Kidney epithelial cell (primary cell): ENCODE results near the gene CDC42EP5. TPM values are rescaled to one million over a fixed set of nuclear protein-coding genes. Genes with fewer than 3 reads are reported as not detected.
"Not testable (repeated sequence)": the region's sequence is repeated elsewhere in the genome, so short reads cannot be mapped to it uniquely, and the experiment has no call there.

Source experiments
- DNase-seq: peaks from one replicate; pipeline ENCODE4 v3.0.0-alpha.2; 2010; ENCODE audit warnings: low read depth
- H3K27me3 ChIP-seq: 2 replicates; pipeline ENCODE4 v1.6.0; 2011; ENCODE audit warnings: low read length; ENCODE audit not compliant: control insufficient read depth, insufficient read depth
- H3K36me3 ChIP-seq: 2 replicates; pipeline ENCODE4 v1.5.1; 2011; ENCODE audit warnings: low read length; ENCODE audit not compliant: control insufficient read depth, insufficient read depth
- H3K4me3 ChIP-seq: 2 replicates; pipeline ENCODE4 v1.5.1; 2011; ENCODE audit warnings: low read depth, mild to moderate bottlenecking, control low read depth, low read length
- CTCF ChIP-seq: IDR thresholded peaks from 2 replicates; pipeline ENCODE4 v1.5.1; 2011; ENCODE audit warnings: mild to moderate bottlenecking, moderate library complexity, low read length, control low read depth, inconsistent platforms; ENCODE audit not compliant: insufficient read depth, poor library complexity, severe bottlenecking
- total RNA-seq: library from RNA; depleted of rRNA; stranded (reverse); fragments of >200 nt; gene quantifications from 2 replicates; pipeline ENCODE4 v1.2.3, GENCODE V29; 2015

CDC42EP5 gene
- total RNA-seq, 1 donor from 2014 or later: 24.4 TPM

GRCh38 chr19:54495284-54495683 is 22.2 kb upstream of the CDC42EP5 start:
- not testable (repeated sequence) for H3K36me3 ChIP-seq, DNase-seq, H3K27me3 ChIP-seq, H3K4me3 ChIP-seq

DNA sequence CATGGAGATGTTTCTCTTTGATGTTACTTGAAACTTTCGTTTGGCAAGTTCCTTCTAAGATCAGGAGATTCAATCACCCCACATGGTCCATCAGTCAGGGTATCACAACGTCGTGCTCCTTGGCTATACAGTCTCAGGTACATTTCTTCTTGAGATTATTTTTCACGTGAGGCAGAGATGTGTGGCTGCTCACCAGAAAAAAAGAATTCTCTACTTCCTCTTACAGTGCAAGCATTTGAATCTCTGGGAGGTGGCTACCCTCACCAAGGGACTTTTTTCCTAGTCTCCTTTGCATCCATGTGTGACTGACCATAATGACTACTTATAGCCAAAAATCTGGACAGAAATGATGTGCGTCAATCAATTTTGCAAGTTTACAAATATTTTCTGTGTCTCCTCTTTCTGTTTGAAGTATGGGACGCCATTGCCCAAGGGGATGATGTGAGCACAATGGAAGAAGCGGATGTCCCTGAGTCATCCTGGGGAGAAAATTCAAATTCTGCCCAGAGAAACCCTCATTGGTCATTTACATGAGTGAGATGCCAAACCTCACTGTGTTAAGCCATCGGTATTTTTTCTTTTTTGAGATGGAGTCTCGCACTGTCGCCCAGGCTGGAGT is 21.0 kb upstream of the CDC42EP5 start:
- H3K27me3 ChIP-seq: no peaks in the 10 kb centered on the region
- no peak for DNase-seq
- no peak for TF ChIP-seq CTCF
- no peak overlapping the region for H3K4me3 ChIP-seq
- no peaks in the 10 kb centered on the region for H3K36me3 ChIP-seq

DNA sequence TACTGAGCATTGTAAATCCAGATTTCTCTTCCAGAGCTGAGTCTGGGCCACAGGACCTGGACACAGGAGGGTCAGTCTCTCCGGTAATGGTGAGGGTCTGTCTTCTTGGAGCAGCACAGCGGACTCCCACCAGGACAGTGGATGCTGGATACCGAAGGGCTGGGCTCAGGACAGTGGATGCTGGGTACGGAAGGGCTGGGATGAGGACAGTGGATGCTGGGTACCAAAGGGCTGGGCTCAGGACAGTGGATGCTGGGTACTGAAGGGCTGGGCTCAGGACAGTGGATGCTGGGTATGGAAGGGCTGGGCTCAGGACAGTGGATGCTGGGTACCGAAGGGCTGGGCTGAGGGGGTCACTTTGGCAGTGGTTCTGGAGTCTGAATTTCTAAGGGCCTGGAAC is 20.0 kb upstream of the CDC42EP5 start:
- not testable (repeated sequence) for DNase-seq, H3K36me3 ChIP-seq, H3K27me3 ChIP-seq, H3K4me3 ChIP-seq

DNA sequence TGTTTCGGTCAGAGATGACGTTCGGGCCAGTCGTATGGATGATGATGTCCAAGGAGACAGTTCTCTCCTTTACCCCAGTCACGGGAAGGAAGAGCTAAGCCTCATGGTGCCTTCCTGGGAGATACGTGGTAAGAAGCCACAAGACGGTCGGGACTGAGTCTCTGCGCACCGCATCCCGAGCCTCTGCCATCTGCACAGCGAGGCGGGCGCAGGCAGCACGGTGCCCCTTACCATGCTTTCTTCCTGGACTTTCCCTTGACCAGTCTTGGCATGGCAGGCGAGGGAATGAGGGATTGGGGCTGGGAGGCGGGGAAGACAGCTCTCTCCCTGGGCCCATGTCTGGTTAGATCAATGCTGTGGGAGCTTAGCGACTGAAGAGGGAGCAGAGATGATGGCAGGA is 19.5 kb upstream of the CDC42EP5 start:
- Histone ChIP-seq H3K36me3 (no peaks in the 10 kb centered on the region), H3K4me3 (no peak overlapping the region), H3K27me3 (no peaks in the 10 kb centered on the region)
- no peak for DNase-seq
- no peak for TF ChIP-seq CTCF

DNA sequence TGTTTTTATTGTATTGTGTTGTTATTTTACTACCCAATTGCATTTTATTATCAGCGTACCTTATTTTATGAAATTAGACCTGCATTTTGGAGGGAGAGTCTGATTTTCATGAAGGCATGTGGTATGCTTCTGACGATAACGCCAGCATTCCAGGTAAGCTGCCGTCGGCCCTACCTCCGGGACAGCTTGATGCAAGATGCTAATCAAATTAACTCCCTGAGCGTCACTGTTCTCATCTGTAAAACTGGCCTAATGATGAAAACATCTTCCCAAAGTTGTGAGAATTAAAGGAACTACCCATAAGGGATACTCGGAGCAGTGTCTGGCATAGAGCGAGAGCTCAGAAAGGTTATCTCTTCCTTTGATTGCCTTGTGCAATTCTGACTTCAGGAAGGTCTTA is 16.7 kb upstream of the CDC42EP5 start:
- DNase-seq: no peak
- no peak for TF ChIP-seq CTCF

GRCh38 chr19:54489341-54489740 is 16.2 kb upstream of the CDC42EP5 start:
- no peaks in the 10 kb centered on the region for H3K27me3 ChIP-seq
- H3K36me3 ChIP-seq: no peaks in the 10 kb centered on the region
- TF ChIP-seq CTCF: no peak
- no peak for DNase-seq
- no peak overlapping the region for H3K4me3 ChIP-seq

More for the DNA sequence above, 16.7 kb upstream of the CDC42EP5 start:
- Histone ChIP-seq H3K36me3 (no peaks in the 10 kb centered on the region), H3K27me3 (no peaks in the 10 kb centered on the region), H3K4me3 (no peak overlapping the region)

GRCh38 chr19:54485851-54486250 is 12.8 kb upstream of the CDC42EP5 start:
- no peak for DNase-seq
- no peak for TF ChIP-seq CTCF
- Histone ChIP-seq H3K4me3 (no peak overlapping the region), H3K27me3 (no peaks in the 10 kb centered on the region), H3K36me3 (no peaks in the 10 kb centered on the region)
